ENCODE data around the gene CPA1.

The CPA1 gene

DNA sequence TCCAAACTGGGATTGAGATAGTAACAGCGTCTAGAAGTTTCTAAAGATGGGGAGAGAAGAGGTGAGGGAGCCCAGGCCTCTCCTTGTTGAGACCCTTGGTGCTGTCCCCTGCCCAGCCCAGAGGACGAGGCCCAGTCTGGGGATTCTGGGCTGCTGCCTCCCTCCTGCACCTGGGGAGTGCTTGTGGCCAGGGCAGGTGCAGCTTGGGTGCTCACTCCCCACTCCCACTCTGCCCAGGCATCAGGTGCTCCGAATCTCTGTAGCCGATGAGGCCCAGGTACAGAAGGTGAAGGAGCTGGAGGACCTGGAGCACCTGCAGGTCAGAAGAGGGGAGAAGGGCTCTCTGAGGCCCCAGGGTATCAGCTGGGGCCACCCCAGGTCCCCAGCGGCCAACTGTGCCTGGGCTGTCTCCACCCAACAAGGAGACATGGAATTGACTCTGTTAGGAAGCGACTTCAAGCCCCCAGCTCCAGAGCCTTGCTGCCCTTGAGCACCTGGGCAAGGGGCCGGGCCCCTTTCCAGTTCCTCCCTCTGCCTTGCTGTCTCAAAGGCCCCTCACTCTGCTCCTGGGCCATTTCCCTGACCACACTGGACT is 664 bp downstream of the CPA1 start (continued):
- TF ChIP-seq ZNF792 (tag by site-specific recombination; IDR thresholded peaks at IDR 0.05) (no peak), ZNF433 (tag by site-specific recombination; IDR thresholded peaks at IDR 0.05; ENCODE audit: low read depth) (no peak), MZF1 (tag by site-specific recombination; IDR thresholded peaks at IDR 0.05; ENCODE audit: borderline replicate concordance) (no peak), ZNF670 (tag by site-specific recombination; IDR thresholded peaks at IDR 0.05; ENCODE audit: low read depth) (no peak), ZNF311 (tag by site-specific recombination; IDR thresholded peaks at IDR 0.05; ENCODE audit: borderline replicate concordance) (no peak), ZSCAN30 (tag by site-specific recombination; IDR thresholded peaks at IDR 0.05) (no peak), ZNF423 (tag by site-specific recombination; IDR thresholded peaks at IDR 0.05) (no peak)
- TF ChIP-seq, protein P1, sequence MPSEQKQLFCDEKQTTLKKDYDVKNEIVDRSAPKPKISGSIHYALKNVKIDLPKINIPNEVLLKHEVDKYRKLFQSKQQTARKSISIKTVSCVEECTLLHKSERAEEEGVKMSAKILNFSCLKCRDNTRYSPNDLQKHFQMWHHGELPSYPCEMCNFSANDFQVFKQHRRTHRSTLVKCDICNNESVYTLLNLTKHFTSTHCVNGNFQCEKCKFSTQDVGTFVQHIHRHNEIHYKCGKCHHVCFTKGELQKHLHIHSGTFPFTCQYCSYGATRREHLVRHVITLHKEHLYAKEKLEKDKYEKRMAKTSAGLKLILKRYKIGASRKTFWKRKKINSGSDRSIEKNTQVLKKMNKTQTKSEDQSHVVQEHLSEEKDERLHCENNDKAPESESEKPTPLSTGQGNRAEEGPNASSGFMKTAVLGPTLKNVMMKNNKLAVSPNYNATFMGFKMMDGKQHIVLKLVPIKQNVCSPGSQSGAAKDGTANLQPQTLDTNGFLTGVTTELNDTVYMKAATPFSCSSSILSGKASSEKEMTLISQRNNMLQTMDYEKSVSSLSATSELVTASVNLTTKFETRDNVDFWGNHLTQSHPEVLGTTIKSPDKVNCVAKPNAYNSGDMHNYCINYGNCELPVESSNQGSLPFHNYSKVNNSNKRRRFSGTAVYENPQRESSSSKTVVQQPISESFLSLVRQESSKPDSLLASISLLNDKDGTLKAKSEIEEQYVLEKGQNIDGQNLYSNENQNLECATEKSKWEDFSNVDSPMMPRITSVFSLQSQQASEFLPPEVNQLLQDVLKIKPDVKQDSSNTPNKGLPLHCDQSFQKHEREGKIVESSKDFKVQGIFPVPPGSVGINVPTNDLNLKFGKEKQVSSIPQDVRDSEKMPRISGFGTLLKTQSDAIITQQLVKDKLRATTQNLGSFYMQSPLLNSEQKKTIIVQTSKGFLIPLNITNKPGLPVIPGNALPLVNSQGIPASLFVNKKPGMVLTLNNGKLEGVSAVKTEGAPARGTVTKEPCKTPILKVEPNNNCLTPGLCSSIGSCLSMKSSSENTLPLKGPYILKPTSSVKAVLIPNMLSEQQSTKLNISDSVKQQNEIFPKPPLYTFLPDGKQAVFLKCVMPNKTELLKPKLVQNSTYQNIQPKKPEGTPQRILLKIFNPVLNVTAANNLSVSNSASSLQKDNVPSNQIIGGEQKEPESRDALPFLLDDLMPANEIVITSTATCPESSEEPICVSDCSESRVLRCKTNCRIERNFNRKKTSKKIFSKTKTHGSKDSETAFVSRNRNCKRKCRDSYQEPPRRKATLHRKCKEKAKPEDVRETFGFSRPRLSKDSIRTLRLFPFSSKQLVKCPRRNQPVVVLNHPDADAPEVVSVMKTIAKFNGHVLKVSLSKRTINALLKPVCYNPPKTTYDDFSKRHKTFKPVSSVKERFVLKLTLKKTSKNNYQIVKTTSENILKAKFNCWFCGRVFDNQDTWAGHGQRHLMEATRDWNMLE (tag by site-specific recombination; conservative IDR thresholded peaks at IDR 0.05; ENCODE audit: low read depth) = no peak

DNA sequence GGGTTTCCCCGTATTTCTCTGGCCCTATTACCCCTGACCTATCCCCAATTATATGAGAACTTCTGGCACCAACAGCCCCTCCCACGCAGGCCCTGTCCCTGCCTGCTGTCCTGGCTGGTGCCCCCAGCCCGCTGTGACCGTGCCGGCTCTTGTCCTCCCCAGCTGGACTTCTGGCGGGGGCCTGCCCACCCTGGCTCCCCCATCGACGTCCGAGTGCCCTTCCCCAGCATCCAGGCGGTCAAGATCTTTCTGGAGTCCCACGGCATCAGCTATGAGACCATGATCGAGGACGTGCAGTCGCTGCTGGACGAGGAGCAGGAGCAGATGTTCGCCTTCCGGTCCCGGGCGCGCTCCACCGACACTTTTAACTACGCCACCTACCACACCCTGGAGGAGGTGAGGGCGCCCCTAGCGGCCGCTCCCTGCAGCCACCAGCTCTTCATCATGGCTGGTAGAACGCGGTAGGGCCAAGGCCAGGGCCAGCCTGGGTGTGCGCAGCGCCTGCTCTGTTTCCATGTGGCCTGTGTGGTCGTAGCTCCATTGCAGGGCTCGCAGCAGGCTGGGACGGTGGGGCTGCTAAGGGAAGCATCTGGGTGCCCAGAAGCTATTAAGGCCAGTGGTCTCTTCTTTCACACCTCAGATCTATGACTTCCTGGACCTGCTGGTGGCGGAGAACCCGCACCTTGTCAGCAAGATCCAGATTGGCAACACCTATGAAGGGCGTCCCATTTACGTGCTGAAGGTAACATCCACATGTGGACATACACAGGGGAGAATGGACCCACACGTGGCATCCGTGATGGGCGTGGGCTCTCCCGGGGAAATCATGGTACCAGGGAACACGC is 1.4 kb downstream of the CPA1 start:
- H3K36me3 ChIP-seq (ENCODE audit: control insufficient read depth in 2 of 2, insufficient read depth in 1 of 2, low read length in 2 of 2) = no peaks in the 10 kb centered on the region
- TF ChIP-seq, protein P2, sequence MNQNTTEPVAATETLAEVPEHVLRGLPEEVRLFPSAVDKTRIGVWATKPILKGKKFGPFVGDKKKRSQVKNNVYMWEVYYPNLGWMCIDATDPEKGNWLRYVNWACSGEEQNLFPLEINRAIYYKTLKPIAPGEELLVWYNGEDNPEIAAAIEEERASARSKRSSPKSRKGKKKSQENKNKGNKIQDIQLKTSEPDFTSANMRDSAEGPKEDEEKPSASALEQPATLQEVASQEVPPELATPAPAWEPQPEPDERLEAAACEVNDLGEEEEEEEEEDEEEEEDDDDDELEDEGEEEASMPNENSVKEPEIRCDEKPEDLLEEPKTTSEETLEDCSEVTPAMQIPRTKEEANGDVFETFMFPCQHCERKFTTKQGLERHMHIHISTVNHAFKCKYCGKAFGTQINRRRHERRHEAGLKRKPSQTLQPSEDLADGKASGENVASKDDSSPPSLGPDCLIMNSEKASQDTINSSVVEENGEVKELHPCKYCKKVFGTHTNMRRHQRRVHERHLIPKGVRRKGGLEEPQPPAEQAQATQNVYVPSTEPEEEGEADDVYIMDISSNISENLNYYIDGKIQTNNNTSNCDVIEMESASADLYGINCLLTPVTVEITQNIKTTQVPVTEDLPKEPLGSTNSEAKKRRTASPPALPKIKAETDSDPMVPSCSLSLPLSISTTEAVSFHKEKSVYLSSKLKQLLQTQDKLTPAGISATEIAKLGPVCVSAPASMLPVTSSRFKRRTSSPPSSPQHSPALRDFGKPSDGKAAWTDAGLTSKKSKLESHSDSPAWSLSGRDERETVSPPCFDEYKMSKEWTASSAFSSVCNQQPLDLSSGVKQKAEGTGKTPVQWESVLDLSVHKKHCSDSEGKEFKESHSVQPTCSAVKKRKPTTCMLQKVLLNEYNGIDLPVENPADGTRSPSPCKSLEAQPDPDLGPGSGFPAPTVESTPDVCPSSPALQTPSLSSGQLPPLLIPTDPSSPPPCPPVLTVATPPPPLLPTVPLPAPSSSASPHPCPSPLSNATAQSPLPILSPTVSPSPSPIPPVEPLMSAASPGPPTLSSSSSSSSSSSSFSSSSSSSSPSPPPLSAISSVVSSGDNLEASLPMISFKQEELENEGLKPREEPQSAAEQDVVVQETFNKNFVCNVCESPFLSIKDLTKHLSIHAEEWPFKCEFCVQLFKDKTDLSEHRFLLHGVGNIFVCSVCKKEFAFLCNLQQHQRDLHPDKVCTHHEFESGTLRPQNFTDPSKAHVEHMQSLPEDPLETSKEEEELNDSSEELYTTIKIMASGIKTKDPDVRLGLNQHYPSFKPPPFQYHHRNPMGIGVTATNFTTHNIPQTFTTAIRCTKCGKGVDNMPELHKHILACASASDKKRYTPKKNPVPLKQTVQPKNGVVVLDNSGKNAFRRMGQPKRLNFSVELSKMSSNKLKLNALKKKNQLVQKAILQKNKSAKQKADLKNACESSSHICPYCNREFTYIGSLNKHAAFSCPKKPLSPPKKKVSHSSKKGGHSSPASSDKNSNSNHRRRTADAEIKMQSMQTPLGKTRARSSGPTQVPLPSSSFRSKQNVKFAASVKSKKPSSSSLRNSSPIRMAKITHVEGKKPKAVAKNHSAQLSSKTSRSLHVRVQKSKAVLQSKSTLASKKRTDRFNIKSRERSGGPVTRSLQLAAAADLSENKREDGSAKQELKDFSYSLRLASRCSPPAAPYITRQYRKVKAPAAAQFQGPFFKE (tag by site-specific recombination; IDR thresholded peaks at IDR 0.05; ENCODE audit: borderline replicate concordance) = no peak
- TF ChIP-seq ZFHX2 (tag by site-specific recombination; conservative IDR thresholded peaks at IDR 0.05) (no peak), ZFP37 (tag by site-specific recombination; IDR thresholded peaks at IDR 0.05) (no peak), ZNF341 (tag by site-specific recombination; IDR thresholded peaks at IDR 0.05; ENCODE audit: low read depth) (no peak), ZIC2 (tag by site-specific recombination; IDR thresholded peaks at IDR 0.05) (no peak), ZNF248 (tag by site-specific recombination; IDR thresholded peaks at IDR 0.05) (no peak), ZXDB (tag by site-specific recombination; IDR thresholded peaks at IDR 0.05) (no peak)
- TF ChIP-seq, protein P3, sequence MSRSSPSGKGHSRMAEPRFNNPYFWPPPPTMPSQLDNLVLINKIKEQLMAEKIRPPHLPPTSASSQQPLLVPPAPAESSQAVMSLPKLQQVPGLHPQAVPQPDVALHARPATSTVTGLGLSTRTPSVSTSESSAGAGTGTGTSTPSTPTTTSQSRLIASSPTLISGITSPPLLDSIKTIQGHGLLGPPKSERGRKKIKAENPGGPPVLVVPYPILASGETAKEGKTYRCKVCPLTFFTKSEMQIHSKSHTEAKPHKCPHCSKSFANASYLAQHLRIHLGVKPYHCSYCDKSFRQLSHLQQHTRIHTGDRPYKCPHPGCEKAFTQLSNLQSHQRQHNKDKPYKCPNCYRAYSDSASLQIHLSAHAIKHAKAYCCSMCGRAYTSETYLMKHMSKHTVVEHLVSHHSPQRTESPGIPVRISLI (tag by site-specific recombination; IDR thresholded peaks at IDR 0.05) = no peak
- no peaks in the 10 kb centered on the region for H3K4me1 ChIP-seq (ENCODE audit: control insufficient read depth, insufficient read depth, low read length)
- ChIA-PET CTCF (no interaction called here), POLR2A (no interaction called here)
- no peak overlapping the region for H3K27ac ChIP-seq (ENCODE audit: extremely low read depth, low read depth, low read length)
- H3K4me3 ChIP-seq (ENCODE audit: low read depth, low read length) = no peak overlapping the region
- H3K9me3 ChIP-seq (ENCODE audit: control insufficient read depth, insufficient read depth, low read depth, low read length) = no peaks in the 10 kb centered on the region

Data from HEK293 (cell line).